Astrocyte of the hippocampus (primary cell): ENCODE results near the gene BRCC3.
A peak's percentile ranks its signal among the peaks of the same experiment; 100 is the strongest.
"Not testable (repeated sequence)": the region's sequence is repeated elsewhere in the genome, so short reads cannot be mapped to it uniquely, and the experiment has no call there.

Experiments used
- DNase-seq: peaks from one replicate; pipeline ENCODE4 v3.0.0; 2011; ENCODE audit warnings: low read depth, low spot score

Gene BRCC3

GRCh38 chrX:155143959-155144548, 72.7 kb downstream of the BRCC3 start:
- no peak for DNase-seq

- no peak for DNase-seq
These were observed 73.6 kb downstream of the BRCC3 start for GRCh38 chrX:155144926-155145325.

GRCh38 chrX:155147612-155148011, 76.3 kb downstream of the BRCC3 start:
- DNase-seq = not testable (repeated sequence)

- DNase-seq = not testable (repeated sequence)
These were observed 76.9 kb downstream of the BRCC3 start for GRCh38 chrX:155148166-155148565.

GRCh38 chrX:155148724-155149537, 77.6 kb downstream of the BRCC3 start:
- DNase-seq = peak; percentile 9

- no peak for DNase-seq
These were observed 98.6 kb downstream of the BRCC3 start for GRCh38 chrX:155169881-155170280.
